COLO829 (cell line): Measurements from ENCODE around the gene MYO5A.
A peak's percentile ranks its signal among the peaks of the same experiment; 100 is the strongest.
"Not testable (repeated sequence)": the region's sequence is repeated elsewhere in the genome, so short reads cannot be mapped to it uniquely, and the experiment has no call there.

Source experiments
- DNase-seq: peaks from one replicate; pipeline ENCODE4 v3.0.0; 2012; ENCODE audit warnings: low spot score

MYO5A gene

GRCh38 chr15:52462806-52463360 lies 65.8 kb downstream of the MYO5A start:
- no peak for DNase-seq

- not testable (repeated sequence) for DNase-seq
These were observed 69.0 kb downstream of the MYO5A start for GRCh38 chr15:52459701-52460100.

GRCh38 chr15:52459265-52459664 lies 69.4 kb downstream of the MYO5A start:
- DNase-seq, result not testable (repeated sequence)

- no peak for DNase-seq
These were observed 80.4 kb downstream of the MYO5A start for GRCh38 chr15:52448011-52448890.

GRCh38 chr15:52445954-52446353 lies 82.7 kb downstream of the MYO5A start:
- DNase-seq, result no peak

- no peak for DNase-seq
These were observed 83.1 kb downstream of the MYO5A start for GRCh38 chr15:52445553-52445952.

- DNase-seq, result not testable (repeated sequence)
These were observed 85.5 kb downstream of the MYO5A start for GRCh38 chr15:52443205-52443604.

GRCh38 chr15:52441841-52442240 lies 86.8 kb downstream of the MYO5A start:
- DNase-seq, result no peak

GRCh38 chr15:52440946-52441345 lies 87.7 kb downstream of the MYO5A start:
- DNase-seq, result no peak

- no peak for DNase-seq
These were observed 88.3 kb downstream of the MYO5A start for GRCh38 chr15:52440414-52440813.

- no peak for DNase-seq
These were observed 89.2 kb downstream of the MYO5A start for GRCh38 chr15:52439470-52439869.

- DNase-seq, result not testable (repeated sequence)
These were observed 89.6 kb downstream of the MYO5A start for GRCh38 chr15:52439042-52439441.

- DNase-seq, result no peak
These were observed 90.6 kb downstream of the MYO5A start for GRCh38 chr15:52438047-52438446.

GRCh38 chr15:52437646-52438045 lies 91.0 kb downstream of the MYO5A start:
- no peak for DNase-seq

- no peak for DNase-seq
These were observed 91.7 kb downstream of the MYO5A start for GRCh38 chr15:52436981-52437380.

GRCh38 chr15:52434885-52435284 lies 93.8 kb downstream of the MYO5A start:
- no peak for DNase-seq

GRCh38 chr15:52428297-52428696 lies 100.4 kb downstream of the MYO5A start:
- no peak for DNase-seq

GRCh38 chr15:52427804-52428203 lies 100.9 kb downstream of the MYO5A start:
- peak; percentile 34 for DNase-seq

- DNase-seq, result no peak
These were observed 103.7 kb downstream of the MYO5A start for GRCh38 chr15:52424856-52425431.

GRCh38 chr15:52423852-52424251 lies 104.8 kb downstream of the MYO5A start:
- no peak for DNase-seq

GRCh38 chr15:52422001-52422400 lies 106.7 kb downstream of the MYO5A start:
- no peak for DNase-seq

- DNase-seq, result no peak
These were observed 107.7 kb downstream of the MYO5A start for GRCh38 chr15:52421029-52421428.

- DNase-seq, result no peak
These were observed 109.2 kb downstream of the MYO5A start for GRCh38 chr15:52419494-52419893.
